H9 (cell line): ENCODE results near the gene FAM124A. TPM values are rescaled to one million over a fixed set of nuclear protein-coding genes. Genes with fewer than 3 reads are reported as not detected.

ENCODE experiments used
- DNase-seq: peaks from one replicate; pipeline ENCODE4 v3.0.0-alpha.2; 2017
- H2AFZ ChIP-seq: one replicate; pipeline ENCODE4 v1.6.1; 2013; ENCODE audit warnings: mild to moderate bottlenecking, low read length, control low read depth, moderate library complexity
- H2AK5ac ChIP-seq: 2 replicates; pipeline ENCODE4 v1.6.1; 2013; ENCODE audit warnings: low read length, control low read depth, mixed read lengths; ENCODE audit not compliant: insufficient read length
- H2BK120ac ChIP-seq: one replicate; pipeline ENCODE4 v1.6.1; 2013; ENCODE audit warnings: low read depth, mild to moderate bottlenecking, low read length, control low read depth, inconsistent platforms; ENCODE audit not compliant: poor library complexity, severe bottlenecking
- H2BK12ac ChIP-seq: 2 replicates; pipeline ENCODE4 v1.6.1; 2013; ENCODE audit warnings: low read length, control low read depth, mixed read lengths, low read depth; ENCODE audit not compliant: insufficient read length
- H2BK15ac ChIP-seq: 2 replicates; pipeline ENCODE4 v1.6.1; 2013; ENCODE audit warnings: low read depth, low read length, control low read depth
- H2BK20ac ChIP-seq: one replicate; pipeline ENCODE4 v1.6.1; 2013; ENCODE audit warnings: low read depth, mild to moderate bottlenecking, low read length, control low read depth, inconsistent platforms; ENCODE audit not compliant: poor library complexity, severe bottlenecking
- H2BK5ac ChIP-seq: 2 replicates; pipeline ENCODE4 v1.6.1; 2013; ENCODE audit warnings: low read length, control low read depth, mixed read lengths; ENCODE audit not compliant: insufficient read length
- H3K14ac ChIP-seq: 2 replicates; pipeline ENCODE4 v1.6.1; 2013; ENCODE audit warnings: low read length, control low read depth; ENCODE audit not compliant: insufficient read depth
- H3K18ac ChIP-seq: 2 replicates; pipeline ENCODE4 v1.6.1; 2013; ENCODE audit warnings: low read depth, mild to moderate bottlenecking, mixed read lengths, low read length, control low read depth; ENCODE audit not compliant: insufficient read length
- H3K23ac ChIP-seq: 2 replicates; pipeline ENCODE4 v1.6.1; 2013; ENCODE audit warnings: low read length, control low read depth, mixed read lengths, low read depth; ENCODE audit not compliant: insufficient read length
- H3K23me2 ChIP-seq: 2 replicates; pipeline ENCODE4 v1.6.1; 2013; ENCODE audit warnings: low read depth, mild to moderate bottlenecking, mixed read lengths, low read length, control low read depth; ENCODE audit not compliant: insufficient read length, poor library complexity, severe bottlenecking
- H3K27ac ChIP-seq: 2 replicates; pipeline ENCODE4 v1.5.1; 2013; ENCODE audit warnings: low read length, control low read depth, mixed read lengths, low read depth; ENCODE audit not compliant: insufficient read length
- H3K27me3 ChIP-seq: 2 replicates; pipeline ENCODE4 v1.6.1; 2013; ENCODE audit warnings: low read length, control low read depth, inconsistent platforms; ENCODE audit not compliant: insufficient read depth
- H3K4ac ChIP-seq: 2 replicates; pipeline ENCODE4 v1.6.1; 2013; ENCODE audit warnings: low read depth, mild to moderate bottlenecking, control low read depth, inconsistent platforms, low read length, moderate library complexity
- H3K4me1 ChIP-seq: 2 replicates; pipeline ENCODE4 v1.6.1; 2013; ENCODE audit warnings: low read length, control low read depth, inconsistent platforms; ENCODE audit not compliant: insufficient read depth
- H3K4me2 ChIP-seq: 2 replicates; pipeline ENCODE4 v1.6.1; 2013; ENCODE audit warnings: low read length, control low read depth, mixed read lengths; ENCODE audit not compliant: insufficient read length, insufficient read depth
- H3K56ac ChIP-seq: 2 replicates; pipeline ENCODE4 v1.6.1; 2013; ENCODE audit warnings: low read depth, mild to moderate bottlenecking, mixed read lengths, low read length, control low read depth; ENCODE audit not compliant: insufficient read length
- H3K79me1 ChIP-seq: 2 replicates; pipeline ENCODE4 v1.6.1; 2013; ENCODE audit warnings: low read depth, mild to moderate bottlenecking, moderate library complexity, low read length, control low read depth, inconsistent platforms; ENCODE audit not compliant: insufficient read depth, poor library complexity, severe bottlenecking
- H3K79me2 ChIP-seq: 2 replicates; pipeline ENCODE4 v1.6.1; 2013; ENCODE audit warnings: low read length, control low read depth, inconsistent platforms; ENCODE audit not compliant: insufficient read depth
- H3K9ac ChIP-seq: 2 replicates; pipeline ENCODE4 v1.6.1; 2013; ENCODE audit warnings: low read length, control low read depth, mixed read lengths; ENCODE audit not compliant: insufficient read length; ENCODE audit errors: extremely low read depth
- H3K9me3 ChIP-seq: one replicate; pipeline ENCODE4 v1.6.1; 2013; ENCODE audit warnings: low read depth, low read length, inconsistent platforms; ENCODE audit not compliant: control insufficient read depth
- H3T11ph ChIP-seq: one replicate; pipeline ENCODE4 v1.6.1; 2013; ENCODE audit warnings: mild to moderate bottlenecking, low read length, control low read depth, inconsistent platforms
- H4K20me1 ChIP-seq: one replicate; pipeline ENCODE4 v1.6.1; 2013; ENCODE audit not compliant: control insufficient read depth, insufficient read length, insufficient read depth
- H4K5ac ChIP-seq: 2 replicates; pipeline ENCODE4 v1.6.1; 2013; ENCODE audit warnings: low read depth, mild to moderate bottlenecking, mixed read lengths, low read length, control low read depth; ENCODE audit not compliant: insufficient read length
- H4K8ac ChIP-seq: replicated peaks from 2 replicates; pipeline ENCODE4 v1.6.1; 2013; ENCODE audit warnings: low read length, control low read depth, mixed read lengths, low read depth; ENCODE audit not compliant: insufficient read length
- H4K91ac ChIP-seq: 2 replicates; pipeline ENCODE4 v1.6.1; 2013; ENCODE audit warnings: low read depth, mild to moderate bottlenecking, moderate library complexity, mixed read lengths, low read length, control low read depth; ENCODE audit not compliant: insufficient read length
- H3K27ac Mint-ChIP-seq, 3 experiments: 2 replicates in 2 of 3; 3 replicates in 1 of 3; pipeline ENCODE4 v1.8.0; 2020 to 2021; ENCODE audit warnings: mixed read lengths in 3 of 3, mild to moderate bottlenecking in 1 of 3, moderate library complexity in 1 of 3
- H3K27me3 Mint-ChIP-seq: 2 replicates; pipeline ENCODE4 v1.8.0; 2021; ENCODE audit warnings: low read depth, mild to moderate bottlenecking, moderate library complexity, mixed read lengths
- H3K36me3 Mint-ChIP-seq, 3 experiments: 2 replicates in 2 of 3; 3 replicates in 1 of 3; pipeline ENCODE4 v1.8.0; 2020 to 2021; ENCODE audit warnings: low read depth in 3 of 3, mixed read lengths in 3 of 3; ENCODE audit not compliant: insufficient read depth in 1 of 3
- H3K4me1 Mint-ChIP-seq, 2 experiments: 2 replicates each; pipeline ENCODE4 v1.8.0; 2020; ENCODE audit warnings: mixed read lengths in 2 of 2
- H3K4me3 Mint-ChIP-seq, 2 experiments: 2 replicates in 1 of 2; 3 replicates in 1 of 2; pipeline ENCODE4 v1.8.0; 2020 to 2021; ENCODE audit warnings: mild to moderate bottlenecking in 2 of 2, mixed read lengths in 2 of 2, moderate library complexity in 1 of 2
- H3K9me3 Mint-ChIP-seq, 2 experiments: 2 replicates in 1 of 2; 3 replicates in 1 of 2; pipeline ENCODE4 v1.8.0; 2020; ENCODE audit warnings: mild to moderate bottlenecking in 2 of 2, mixed read lengths in 2 of 2, moderate library complexity in 1 of 2
- CTCF ChIP-seq: fragments of 200-600 bp; sonication (generic); conservative IDR thresholded peaks from 3 replicates; pipeline ENCODE4 v1.8.0; 2021; ENCODE audit warnings: antibody characterized with exemption, mild to moderate bottlenecking
- WGBS: extraction: QIAGEN DNeasy Blood & Tissue Kit; methylation state at CpG from one replicate; pipeline ENCODE4 v1.1.7; 2013; ENCODE audit warnings: missing lambda C conversion rate, low lambda C conversion rate, mixed read lengths; ENCODE audit not compliant: insufficient read length; ENCODE audit errors: extremely low coverage; 5-methylcytosine and 5-hydroxymethylcytosine counted together
- long read RNA-seq: library from polyadenylated mRNA; unstranded; transcript quantifications from one replicate; pipeline ENCODE4 v2.0.0, GENCODE V29; 2020
- total RNA-seq: library from RNA; stranded (reverse); gene quantifications from 2 replicates; pipeline ENCODE4 v1.2.1, GENCODE V29; 2021

FAM124A gene, protein sequence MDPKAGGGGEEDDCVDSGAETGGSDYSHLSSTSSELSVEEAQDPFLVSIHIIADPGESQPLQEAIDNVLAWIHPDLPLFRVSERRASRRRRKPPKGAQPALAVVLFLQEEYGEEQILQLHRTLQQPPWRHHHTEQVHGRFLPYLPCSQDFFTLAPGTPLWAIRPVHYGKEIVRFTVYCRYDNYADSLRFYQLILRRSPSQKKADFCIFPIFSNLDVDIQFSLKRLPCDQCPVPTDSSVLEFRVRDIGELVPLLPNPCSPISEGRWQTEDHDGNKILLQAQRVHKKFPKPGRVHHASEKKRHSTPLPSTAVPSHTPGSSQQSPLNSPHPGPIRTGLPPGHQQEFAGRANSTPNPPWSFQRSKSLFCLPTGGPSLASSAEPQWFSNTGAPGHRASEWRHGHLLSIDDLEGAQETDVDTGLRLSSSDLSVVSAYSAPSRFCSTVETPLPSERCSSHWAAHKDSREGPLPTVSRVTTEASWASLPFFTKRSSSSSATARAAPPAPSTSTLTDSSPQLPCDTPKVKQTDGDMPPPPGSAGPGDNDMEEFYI
- total RNA-seq, result 40.1 and 41.9 TPM in 2 replicates
- long read RNA-seq, full-length matches to known transcripts, result 3 of 22 reads
- long read RNA-seq, partial matches to known transcripts, result 10 of 22 reads
- long read RNA-seq, other reads (novel, unspliced or antisense), result 9 of 22 reads

DNA sequence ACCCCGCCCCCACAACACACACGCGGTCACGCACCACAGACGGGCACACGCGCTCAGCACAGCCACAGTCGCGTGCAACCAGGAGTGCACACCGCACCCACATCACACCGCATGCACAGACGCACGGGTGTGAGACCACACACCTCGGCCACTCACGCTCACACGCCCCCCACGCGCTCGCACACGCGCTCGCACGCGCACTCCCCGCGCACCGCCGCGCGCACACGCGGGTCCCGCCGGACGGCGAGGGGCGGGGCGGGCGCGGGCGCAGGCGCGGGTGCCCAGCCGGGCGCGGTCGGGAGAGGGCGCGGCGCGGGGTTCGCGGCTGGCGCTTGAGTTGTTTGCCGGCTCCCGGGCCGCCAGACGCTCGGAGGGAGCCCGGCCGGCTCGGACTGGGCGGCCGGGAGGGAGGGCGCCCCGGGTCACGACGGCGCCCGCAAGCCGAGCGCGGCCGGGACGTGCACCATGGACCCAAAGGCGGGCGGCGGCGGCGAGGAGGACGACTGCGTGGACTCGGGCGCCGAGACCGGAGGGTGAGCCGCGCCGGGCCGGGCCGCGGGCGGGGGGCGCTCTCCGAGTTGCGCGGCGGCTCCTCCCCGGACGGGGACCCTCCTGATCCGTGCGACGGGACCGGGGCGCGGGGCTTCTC, at the start of gene FAM124A:
Gene FAM124A (plus strand): TSS at position 362 of the 649 bp plus-strand sequence. CDS start 104 bp downstream, at position 466.
- H2AFZ ChIP-seq, result no peak within 1 kb of the TSS
- no peaks in the 10 kb centered on the region for H3K27me3 ChIP-seq
- no peak within 1 kb of the TSS for H2BK20ac ChIP-seq
- peaks cover 17% of the 10 kb centered on the region for H3K23me2 ChIP-seq
- peak; percentile 32; the same call in 1 of the 3 replicates for TF ChIP-seq CTCF
- Mint-ChIP-seq H3K9me3 (peaks cover 0 to 2% of the 10 kb centered on the region in 2 experiments; a peak in 3 of 5 replicates), H3K4me1 (peaks cover 49 to 54% of the 10 kb centered on the region in 2 experiments), H3K4me3 (peak within 1 kb of the TSS; percentile 89 to 92), H3K27me3 (peaks cover 9% of the 10 kb centered on the region), H3K36me3 (peaks cover 16 to 24% (median 19%) of the 10 kb centered on the region in 3 experiments; a peak in 6 of 7 replicates), H3K27ac (peak within 1 kb of the TSS; percentile 71 to 82 (median 72); a peak in 6 of 7 replicates)
- H3K18ac ChIP-seq, result peak within 1 kb of the TSS; percentile 74
- WGBS, result no CpG with 5 or more reads among the region's 106 CpGs
- H2BK120ac ChIP-seq, result no peak within 1 kb of the TSS
- H3K9me3 ChIP-seq, result no peaks in the 10 kb centered on the region
- peaks cover 5% of the 10 kb centered on the region for H3K79me1 ChIP-seq
- H3K79me2 ChIP-seq, result peaks cover 13% of the 10 kb centered on the region; the same call in 1 of the 2 replicates
- no peak within 1 kb of the TSS for H4K8ac ChIP-seq
- H2BK5ac ChIP-seq, result no peak within 1 kb of the TSS
- no peaks in the 10 kb centered on the region for H4K20me1 ChIP-seq
- no peak within 1 kb of the TSS for H2BK15ac ChIP-seq
- peak within 1 kb of the TSS; percentile 41 for H3K14ac ChIP-seq
- no peak within 1 kb of the TSS for H2AK5ac ChIP-seq
- H3K56ac ChIP-seq, result no peak within 1 kb of the TSS
- no peak within 1 kb of the TSS for H2BK12ac ChIP-seq
- peak within 1 kb of the TSS; percentile 84 for H3K9ac ChIP-seq
- DNase-seq, result no peak
- H3T11ph ChIP-seq, result no peak within 1 kb of the TSS
- no peak within 1 kb of the TSS for H3K27ac ChIP-seq
- H3K4ac ChIP-seq, result no peak within 1 kb of the TSS
- no peak within 1 kb of the TSS for H4K91ac ChIP-seq
- H3K23ac ChIP-seq, result no peak within 1 kb of the TSS
- H4K5ac ChIP-seq, result no peak within 1 kb of the TSS
- H3K4me2 ChIP-seq, result peak within 1 kb of the TSS; percentile 89
- H3K4me1 ChIP-seq, result peaks cover 23% of the 10 kb centered on the region
